GM10266 (cell line): ENCODE results near the gene THADA.

Experiments used
- DNase-seq: peaks from one replicate; pipeline ENCODE4 v3.0.0; 2012; ENCODE audit errors: extremely low spot score
- TF ChIP-seq, protein P1 (sequence below): IDR thresholded peaks from 2 replicates; pipeline ENCODE4 v1.5.1; 2012; ENCODE audit warnings: mild to moderate bottlenecking, low read depth; ENCODE audit not compliant: control insufficient read depth, insufficient read depth; ENCODE audit errors: missing control alignments

The THADA gene

GRCh38 chr2:43420389-43420801 is 175.4 kb downstream of the THADA start:
- no peak for DNase-seq
- TF ChIP-seq, protein P1, sequence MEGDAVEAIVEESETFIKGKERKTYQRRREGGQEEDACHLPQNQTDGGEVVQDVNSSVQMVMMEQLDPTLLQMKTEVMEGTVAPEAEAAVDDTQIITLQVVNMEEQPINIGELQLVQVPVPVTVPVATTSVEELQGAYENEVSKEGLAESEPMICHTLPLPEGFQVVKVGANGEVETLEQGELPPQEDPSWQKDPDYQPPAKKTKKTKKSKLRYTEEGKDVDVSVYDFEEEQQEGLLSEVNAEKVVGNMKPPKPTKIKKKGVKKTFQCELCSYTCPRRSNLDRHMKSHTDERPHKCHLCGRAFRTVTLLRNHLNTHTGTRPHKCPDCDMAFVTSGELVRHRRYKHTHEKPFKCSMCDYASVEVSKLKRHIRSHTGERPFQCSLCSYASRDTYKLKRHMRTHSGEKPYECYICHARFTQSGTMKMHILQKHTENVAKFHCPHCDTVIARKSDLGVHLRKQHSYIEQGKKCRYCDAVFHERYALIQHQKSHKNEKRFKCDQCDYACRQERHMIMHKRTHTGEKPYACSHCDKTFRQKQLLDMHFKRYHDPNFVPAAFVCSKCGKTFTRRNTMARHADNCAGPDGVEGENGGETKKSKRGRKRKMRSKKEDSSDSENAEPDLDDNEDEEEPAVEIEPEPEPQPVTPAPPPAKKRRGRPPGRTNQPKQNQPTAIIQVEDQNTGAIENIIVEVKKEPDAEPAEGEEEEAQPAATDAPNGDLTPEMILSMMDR: no peak

DNA sequence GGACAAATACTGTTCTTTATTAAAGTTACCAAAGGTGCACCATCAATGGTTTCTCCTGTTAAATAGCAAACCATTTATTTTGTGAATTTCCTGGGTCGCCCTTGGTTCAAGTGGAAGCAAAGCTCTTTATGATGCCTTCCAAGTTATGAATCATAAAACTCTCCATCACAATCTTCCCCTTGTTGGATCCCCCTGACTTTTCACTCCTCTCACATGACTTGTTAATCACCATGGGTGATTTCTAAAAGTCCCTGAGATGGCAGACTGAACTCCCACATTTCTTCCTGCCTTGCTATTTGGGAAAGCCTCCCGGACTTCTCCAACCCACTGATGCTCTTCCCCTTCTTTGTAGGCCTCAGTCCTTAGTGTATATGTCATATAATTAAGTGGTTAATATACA is 176.0 kb downstream of the THADA start:
- no peak for DNase-seq
- TF ChIP-seq, protein P1: no peak

DNA sequence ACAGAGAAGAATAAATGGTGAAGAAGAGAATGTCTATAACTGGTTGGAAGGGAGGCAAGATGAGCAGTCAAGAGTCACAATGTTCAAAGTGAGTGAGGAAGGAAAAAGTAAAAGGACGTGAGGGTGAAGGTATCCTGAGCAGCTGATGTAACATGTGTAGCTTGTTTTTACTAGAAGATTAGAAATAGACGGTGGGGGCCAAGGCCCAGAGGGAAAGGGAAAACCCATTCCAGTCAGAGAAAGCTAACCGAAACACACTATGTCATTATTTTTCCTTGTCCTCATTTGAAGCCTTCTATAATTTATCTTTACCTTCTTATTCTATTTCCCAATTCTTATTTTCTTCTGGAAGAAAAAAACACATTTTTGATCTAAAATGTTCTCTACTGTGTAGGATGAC is 176.6 kb downstream of the THADA start:
- TF ChIP-seq, protein P1: no peak
- no peak for DNase-seq

DNA sequence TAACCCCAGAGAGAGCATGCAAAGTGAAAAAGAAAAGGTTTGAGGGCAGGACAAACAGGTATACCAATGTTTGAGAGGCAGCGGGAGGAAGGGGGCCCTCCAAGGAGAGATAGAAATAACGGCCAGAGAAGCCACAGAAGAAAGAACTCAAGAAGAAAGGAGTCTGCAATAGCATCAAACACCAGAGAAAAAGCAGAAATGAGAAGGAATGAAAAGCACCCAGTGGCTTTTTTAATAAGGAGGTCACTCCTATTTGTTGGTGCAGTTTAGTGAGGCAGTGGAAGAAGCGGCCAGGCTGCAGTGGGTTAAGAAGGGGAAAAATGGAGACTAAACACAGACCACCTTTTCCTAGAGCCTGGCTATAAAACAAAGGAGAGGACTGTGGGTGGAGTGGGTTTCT is 177.2 kb downstream of the THADA start:
- TF ChIP-seq, protein P1: no peak
- no peak for DNase-seq

DNA sequence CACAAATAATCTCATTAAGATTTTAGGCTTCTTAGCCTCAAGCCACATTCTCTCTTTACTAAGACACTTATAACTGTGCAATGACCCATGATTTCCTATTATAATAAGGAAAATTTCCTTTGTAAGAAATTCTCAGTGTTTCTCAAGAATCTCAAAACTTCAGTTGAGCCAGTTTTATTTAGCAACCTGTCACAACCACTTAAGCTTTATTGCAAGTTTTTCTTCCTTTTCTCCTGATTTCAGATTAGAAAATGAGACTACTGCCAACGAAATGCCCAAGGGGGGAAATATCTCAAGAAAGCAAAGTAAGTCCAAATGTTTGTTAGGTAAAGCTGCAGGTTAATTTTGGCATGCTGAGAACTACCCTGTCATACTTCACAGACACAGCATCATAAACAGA is 178.5 kb downstream of the THADA start:
- TF ChIP-seq, protein P1: no peak
- DNase-seq: no peak

GRCh38 chr2:43415592-43415991 is 180.2 kb downstream of the THADA start:
- DNase-seq: no peak
- TF ChIP-seq, protein P1: no peak

GRCh38 chr2:43414586-43415135 is 181.2 kb downstream of the THADA start:
- TF ChIP-seq, protein P1: no peak
- no peak for DNase-seq
